GM18499 (cell line): ENCODE data around the gene TBATA.

Source experiments
- ATAC-seq: cut with Tn5 transposase; IDR thresholded peaks from one replicate; pipeline ENCODE4 v1.9.1; 2021; ENCODE audit warnings: moderate number of reproducible peaks; ENCODE audit not compliant: insufficient read depth, unreplicated experiment

TBATA gene

DNA sequence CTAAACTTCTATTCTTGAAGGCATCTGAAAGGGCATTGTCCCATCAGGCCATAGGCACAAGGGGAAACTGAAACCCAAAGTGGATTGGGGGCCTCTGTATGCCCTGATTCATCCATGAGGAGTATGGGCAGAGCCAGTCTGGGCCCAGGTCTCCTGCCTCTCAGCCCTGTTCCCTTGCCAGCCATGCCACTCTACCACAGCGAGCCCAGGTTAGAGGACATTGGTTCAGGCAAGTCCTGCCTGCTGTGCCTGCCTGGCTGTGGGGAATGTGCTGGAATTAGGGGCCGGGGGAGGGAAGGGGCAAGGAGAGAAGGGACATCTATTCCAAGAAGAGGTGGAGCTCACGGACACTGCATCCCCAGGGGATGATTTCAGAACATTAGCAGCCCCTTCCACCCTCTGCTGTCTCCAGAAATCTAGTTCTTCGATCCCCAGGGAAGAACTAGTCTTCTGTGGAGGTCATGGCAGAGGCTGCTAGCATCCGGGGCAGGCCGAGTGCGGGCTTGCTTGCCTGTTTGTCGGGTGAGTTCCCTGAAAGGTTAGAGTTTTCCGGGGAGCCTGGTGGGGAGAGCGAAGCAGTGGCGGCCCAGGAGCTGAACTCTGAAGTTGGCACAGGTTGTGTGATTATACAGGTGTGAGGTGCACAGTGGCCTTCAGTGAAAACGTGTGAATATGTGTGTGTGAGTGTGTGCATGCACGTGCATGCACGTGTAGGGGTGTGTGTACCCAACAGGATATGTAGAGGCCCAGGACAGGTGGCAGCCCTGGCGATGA, 37.8 kb downstream of the TBATA start:
- ATAC-seq: no peak

DNA sequence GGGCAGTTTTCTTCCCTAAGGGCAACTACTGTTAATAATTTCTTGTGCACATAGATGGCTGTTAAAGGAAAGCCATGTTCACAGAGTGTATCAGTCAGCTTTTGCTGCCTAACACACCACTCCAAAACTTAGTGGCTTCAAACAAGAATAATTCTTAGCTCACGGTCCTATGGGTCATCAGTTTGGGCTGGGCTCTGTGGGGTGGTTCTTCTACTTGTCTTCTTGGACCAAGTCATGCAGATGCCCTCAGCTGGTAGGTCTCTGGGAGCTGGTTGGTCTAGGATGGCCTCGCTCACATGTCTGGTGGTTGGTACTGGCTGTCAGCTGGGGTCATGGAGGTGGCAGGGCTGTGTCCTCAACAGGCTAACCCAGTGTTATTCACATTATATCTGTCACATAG, 39.6 kb downstream of the TBATA start:
- no peak for ATAC-seq

DNA sequence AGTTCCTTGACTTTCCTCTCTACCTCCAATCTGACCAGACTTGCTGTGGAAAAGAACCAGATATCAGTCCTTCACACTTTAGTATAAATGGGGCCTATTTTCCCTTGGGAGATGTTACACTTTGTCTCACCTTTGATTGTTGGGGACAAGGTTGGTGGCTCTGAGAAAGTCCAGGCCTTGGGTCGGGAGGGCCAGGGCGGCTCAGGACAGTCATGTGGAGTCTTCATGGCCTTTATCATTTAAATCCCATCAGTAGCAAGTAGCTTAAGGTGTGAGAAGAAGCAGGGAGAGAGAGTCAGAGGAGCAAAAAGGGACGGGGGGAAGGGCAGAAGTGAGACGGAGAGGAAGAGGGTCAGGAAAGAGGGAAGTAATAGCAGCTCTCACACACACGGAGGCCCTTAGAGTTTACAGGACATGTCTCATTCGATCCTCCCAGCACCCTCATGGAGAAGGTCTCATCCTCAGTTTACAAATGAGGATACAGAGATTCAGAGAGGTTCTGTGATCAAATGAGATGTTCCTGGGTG, 40.5 kb downstream of the TBATA start:
- no peak for ATAC-seq

DNA sequence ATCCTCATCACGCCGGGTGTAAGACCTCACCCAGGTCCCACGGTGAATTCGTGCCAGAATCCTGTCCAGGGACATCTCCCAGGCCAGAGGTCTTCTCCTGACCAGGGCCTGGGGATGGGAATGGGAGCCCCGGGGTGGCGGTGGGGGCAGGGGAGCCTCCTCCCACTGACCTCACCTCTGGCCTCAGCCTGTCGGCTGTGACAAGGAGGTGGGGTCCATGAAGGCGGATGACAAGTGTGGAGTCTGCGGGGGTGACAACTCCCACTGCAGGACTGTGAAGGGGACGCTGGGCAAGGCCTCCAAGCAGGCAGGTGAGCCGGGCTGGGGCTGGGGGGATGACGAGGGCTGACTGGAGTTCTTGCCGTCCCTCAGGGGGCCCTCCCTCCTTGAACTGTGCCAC, 41.3 kb downstream of the TBATA start:
- ATAC-seq: no peak

DNA sequence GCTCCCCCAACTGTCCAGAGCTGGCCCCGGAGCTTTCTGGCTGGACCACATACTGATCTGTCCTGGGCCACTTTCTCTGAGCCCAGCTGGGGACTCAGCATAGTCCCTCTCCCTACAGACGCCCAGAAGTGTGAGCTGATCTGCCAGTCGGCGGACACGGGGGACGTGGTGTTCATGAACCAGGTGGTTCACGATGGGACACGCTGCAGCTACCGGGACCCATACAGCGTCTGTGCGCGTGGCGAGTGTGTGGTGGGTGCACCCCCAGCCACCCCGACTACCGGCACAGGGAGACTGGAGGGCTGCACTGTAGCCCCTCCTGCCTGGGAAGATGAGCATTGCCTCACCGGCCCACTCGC, 41.8 kb downstream of the TBATA start:
- ATAC-seq: no peak

DNA sequence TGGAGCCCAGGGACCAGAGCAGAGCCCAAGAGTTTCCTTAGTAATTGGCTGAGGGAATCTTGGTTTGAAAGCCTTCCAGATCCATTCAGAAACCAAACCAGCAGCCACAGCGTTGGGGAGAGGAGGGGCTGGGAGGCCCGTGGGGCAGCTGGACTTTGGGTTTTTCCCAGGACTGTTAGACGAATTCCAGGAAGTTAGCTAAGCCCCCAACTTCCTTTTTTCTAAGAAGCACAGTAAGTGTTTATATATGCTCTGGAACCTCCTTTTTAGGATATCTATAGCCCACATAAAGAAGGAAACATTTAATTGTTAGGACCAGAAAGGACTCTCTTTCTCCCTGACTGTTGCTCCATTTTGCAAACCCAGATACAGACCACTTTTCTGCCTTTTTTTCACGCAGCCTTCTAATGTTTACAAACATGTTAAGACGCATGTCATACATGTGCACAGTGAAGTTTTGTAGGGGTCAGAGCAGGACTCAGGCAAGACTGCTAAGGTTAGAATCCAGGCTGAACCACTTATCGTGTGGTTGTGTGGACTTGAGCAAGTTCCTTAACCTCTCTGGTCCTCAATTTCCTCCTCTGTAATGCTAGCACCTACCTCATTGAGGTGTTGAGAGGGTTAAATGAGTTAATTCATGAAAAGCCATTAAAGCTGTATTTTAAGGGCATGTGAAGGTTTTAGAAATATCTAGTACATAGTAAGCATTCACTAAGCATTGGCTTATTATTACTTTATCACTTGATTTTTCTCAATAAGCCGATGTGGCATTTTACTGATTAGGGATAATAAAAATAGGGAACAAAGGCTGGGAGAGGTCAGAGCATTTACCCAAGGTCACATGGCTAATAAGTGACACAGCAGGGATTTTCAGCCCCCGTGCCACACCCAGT, 42.4 kb downstream of the TBATA start:
- ATAC-seq: no peak

DNA sequence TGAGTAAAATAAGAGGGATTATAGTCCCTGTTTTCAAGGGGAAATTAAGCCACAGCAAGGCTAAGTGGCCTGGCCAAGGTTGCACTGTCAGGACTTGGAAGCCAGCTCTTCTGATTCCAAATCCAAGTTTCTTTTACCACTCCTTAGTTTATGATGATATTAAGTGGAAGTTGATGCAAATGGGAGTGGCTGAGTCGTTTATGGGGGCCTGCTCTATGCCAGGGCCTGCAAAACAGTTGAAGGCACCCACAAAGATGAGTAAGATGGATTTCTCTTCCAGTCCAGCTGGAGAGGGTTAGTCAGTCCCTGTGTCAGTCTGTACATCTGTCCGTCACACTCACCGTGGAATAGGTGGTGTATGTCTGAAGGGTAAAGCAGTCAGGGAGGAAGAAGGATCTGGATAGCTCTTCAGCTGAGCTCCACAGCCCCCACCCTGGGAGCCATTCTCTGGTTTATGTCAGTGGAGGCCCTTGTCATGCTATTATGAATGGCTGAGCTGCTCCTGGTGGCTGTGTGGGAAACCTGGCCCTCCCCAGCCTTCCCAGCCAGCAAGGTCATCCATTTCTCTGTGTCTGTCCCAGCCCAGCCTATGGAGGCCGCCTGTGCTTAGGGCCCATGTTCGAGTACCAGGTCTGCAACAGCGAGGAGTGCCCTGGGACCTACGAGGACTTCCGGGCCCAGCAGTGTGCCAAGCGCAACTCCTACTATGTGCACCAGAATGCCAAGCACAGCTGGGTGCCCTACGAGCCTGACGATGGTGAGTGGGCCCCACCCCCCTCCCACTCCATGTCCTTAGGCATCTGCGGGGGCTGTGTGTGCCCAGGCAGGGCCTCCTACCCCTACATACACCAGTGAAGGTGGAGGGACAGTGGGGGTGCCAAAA, 44.5 kb downstream of the TBATA start:
- no peak for ATAC-seq

DNA sequence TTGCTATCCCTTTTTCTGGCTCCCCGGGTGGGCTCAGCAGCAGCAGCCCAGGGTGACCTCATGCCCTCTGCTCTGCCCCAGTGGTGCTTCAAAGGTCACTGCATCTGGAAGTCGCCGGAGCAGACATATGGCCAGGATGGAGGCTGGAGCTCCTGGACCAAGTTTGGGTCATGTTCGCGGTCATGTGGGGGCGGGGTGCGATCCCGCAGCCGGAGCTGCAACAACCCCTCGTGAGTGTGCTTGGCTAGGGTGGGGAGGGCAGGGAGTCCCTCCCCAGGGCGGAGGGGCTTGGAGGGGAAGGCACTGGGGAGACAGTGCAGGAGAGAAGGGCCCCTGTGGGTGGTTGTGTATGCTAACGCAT, 46.4 kb downstream of the TBATA start:
- no peak for ATAC-seq

DNA sequence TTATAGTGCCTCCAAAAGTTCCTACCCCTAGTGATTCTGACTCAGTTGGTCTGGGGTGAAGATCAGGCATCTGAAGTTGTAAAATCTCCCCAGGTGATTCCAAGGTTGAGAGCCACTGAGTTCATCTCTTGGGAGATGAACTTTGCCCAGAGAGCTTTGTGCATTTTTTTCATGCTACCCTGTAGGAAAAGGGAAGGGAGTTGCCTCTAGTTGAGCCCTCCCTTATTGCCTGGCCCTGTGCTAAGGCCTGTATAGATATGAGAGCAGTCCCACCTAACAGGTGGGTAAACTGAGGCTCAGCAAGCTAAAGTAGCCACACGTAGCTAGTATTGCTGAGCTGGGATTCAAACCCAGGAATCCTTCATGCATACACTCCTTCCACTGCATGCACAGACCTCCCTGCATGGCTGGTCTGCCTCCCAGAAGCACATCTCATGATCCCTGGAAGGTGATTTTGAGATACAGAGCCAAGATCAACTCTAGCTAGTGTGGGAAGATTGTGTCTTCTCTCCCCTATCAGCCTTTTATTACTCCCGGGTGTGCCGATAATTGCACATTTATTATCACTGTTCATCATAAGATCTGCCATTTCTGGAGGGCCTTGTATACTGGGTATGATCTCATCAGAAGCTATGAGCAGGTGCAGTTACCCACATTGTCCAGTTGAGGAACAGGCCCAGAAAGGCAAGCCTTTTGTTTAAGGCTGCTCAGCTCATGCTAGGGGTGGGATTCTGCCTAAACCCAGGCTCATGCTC, 47.0 kb downstream of the TBATA start:
- ATAC-seq: no peak

DNA sequence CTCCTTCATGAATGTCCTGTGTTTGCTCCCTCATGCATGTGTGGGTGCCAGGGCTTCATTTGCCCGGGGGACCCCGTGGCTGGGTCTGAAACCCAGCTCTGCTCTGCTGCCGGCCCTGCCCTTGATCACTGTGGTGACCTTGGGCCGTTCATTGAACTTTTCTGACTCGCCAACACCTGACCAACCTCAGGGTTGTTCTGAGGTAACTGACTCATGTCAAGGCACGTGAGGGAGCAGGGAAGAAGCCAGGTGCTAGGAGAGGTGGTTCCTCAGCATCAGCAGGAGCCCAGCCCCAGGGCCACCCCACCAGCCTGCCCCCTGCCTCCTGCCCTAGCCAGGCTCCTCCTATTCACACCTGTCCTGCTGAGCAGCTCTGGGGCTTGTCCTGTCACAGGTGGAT, 47.9 kb downstream of the TBATA start:
- no peak for ATAC-seq

DNA sequence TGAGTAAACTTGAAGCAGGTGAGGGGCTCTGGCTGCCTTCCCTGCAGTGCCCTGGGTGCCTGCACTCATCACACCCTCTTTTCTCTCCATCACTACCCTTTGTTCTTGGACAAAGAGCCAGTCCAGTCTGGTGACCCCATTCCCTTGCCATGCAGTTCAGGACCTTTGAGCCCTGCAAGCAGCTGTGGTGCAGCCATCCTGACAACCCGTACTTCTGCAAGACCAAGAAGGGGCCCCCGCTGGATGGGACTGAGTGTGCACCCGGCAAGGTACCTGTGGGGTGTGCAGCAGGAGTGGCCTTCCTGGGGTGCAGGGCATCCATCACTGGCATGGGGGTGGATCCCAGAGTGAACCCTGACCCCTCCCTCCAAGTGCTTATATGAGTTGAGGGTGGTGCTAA, 48.7 kb downstream of the TBATA start:
- ATAC-seq: no peak

DNA sequence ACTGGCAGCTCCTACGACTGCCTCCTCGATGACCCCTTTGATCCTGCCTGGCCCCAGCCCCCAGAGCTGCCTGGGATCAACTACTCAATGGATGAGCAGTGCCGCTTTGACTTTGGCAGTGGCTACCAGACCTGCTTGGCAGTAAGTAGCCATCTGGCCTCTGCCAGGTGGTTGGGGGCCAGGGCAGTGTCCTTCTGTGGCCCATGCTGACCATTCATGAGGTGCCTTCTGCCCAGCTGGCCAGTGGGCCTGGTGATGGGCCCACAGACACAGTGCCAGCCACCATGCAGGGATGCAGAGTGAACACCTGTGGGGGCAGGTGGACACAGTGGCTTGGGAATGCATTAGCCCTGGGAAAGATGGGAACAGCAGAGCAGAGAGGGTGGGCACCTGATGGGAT, 50.0 kb downstream of the TBATA start:
- ATAC-seq: no peak

DNA sequence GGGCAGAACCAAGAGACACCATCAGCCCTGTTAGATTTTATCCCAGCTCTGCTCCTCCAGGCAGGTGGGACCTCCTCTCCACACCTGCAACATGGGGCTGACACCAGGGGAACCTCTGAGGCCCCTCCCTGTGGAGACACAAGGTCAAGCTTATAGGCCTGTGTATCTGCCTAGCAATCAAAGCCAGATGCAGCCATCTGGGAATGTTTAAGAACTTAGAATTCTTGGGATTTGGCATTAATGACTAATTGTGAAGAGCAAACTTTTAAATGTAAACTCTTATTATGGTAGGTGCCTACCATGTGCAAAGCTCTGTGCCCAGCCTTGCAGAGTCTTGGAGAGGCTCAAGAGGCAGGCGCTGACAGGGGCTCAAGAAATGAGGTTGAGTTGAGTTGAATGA, 52.1 kb downstream of the TBATA start:
- no peak for ATAC-seq

DNA sequence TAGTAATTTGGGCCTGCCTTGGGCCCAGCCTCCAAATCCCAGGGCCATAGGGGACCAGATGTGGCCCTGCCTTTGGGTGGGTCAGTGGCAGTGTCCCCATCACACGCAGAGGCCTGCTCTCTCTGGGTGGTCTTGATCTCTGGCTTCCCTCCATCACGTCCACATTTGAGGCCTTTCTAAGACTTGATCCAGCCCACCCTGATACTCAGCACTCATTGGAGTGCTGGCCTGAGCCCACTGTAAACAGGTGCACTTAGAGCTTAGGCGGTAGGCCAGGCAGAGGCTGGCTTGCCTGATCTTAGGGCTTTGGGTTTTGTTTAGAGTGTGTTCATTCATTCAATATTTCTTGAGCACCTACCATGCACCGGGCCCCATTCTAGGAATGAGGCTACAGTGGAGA, 52.6 kb downstream of the TBATA start:
- no peak for ATAC-seq

DNA sequence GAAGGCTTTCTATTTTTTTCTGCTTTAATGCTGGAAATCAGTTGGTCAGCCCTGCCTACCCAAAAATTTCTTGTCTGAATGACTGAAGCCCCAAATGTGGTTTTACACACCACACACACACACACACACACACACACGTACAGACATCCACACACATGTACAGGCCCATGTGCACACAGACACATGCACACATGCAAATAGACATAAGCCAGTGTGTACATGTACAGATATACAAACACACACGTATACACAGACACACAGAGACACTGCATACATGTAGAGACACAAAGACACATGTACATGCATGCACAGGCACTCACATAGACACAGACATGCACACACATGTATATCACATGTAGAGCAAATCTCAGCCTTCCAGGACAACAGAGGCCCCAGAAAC, 54.2 kb downstream of the TBATA start:
- no peak for ATAC-seq

DNA sequence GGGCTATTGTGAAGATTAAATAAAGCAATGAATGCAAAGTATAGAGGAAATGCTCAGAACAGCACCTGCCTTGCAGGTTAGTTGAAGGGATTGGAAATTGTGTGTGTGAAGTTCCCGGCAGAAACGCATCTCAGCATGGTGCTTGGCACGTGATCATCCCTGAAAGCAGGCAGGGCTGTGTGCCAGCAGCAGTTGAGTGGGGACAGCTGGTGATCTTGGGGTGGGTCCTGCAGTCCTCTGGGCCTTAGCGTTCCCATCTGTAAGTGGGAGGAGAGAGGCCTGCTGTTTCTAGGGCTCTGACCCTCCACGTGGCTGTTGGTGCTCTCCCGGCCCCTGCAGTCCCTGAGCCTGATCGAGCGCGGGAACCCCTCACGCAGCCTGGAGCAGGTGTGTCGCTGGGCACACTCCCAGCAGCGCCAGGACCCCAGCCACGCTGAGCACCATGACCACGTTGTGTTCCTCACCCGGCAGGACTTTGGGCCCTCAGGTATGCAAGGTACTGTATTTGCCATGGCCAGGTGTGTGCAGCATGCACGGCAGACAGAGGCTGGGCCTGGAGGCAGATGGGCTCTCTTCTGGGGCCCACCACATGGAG, 55.3 kb downstream of the TBATA start:
- ATAC-seq: no peak

DNA sequence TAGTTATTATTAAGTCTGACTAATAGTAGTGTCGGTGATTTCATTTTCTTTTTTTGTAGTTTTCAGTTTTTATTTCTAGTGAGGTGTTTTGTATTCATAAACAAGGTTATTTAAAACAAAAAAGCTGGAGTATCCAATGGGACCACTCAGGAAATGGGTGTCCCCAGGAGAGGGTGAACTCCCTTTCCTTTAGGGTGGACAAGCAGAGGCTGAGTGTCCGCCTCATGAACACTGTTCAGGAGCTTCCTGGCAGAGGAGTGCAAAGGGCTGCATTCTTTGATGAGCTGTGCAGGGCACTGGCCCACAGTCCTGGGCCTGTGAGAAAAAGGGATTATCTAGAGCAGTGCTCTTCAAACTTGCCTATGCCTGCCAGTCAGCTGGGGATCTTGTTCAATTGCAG, 56.8 kb downstream of the TBATA start:
- no peak for ATAC-seq

DNA sequence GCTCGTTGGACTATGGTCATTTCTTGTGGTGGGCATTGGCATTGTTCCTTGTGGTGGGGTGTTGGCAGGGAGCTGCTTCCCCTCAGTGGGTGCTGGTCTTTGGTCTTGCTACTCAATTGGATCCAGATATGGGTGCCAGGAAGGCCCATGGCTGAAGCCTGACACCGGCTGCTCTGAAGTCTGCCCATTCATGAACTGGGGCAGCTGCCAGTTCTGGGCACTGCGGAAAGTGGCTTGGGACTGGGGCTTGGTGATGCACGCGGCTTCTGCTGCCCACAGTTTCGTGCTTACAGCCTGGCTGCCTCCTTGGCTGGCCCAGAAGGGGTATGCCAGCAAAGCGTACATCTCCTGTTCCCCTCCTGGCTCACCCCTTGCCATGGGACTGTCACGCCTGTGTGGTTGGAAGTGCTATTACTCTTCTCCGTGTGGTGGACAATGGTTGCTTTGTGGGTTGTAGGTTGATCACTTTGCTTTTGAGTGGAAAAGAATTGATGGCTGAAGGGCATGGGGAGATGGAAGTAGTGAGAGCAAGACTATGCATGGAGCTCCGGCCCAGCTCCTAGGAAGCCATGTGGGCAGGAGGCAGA, 58.2 kb downstream of the TBATA start:
- ATAC-seq: no peak

DNA sequence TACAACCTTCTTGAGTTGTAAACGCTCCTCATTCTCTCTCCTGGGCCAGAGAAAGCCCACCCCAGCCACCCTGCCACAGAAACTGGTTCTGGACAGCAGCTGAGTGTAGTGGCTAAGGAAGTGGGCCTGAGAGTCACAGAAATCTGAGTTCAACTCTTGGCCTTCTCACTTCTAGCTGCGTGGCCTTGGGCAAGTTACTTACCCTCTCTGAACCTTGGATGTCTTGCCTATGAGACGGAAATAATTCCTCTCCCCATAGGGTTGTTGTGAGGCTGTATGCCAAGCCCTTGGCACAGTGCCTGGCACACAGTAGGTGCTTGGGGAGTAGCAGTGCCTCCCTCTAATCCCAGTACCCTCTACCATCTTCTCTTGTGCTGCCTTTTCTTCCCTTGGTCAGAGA, 61.4 kb downstream of the TBATA start:
- no peak for ATAC-seq
